Left ventricle myocardium superior (tissue), 1 donor: ENCODE data around the gene STX4. TPM values are rescaled to one million over a fixed set of nuclear protein-coding genes. Genes with fewer than 3 reads are reported as not detected.

Experiments
- total RNA-seq: library from RNA; stranded (reverse); fragmentation: NEBNext Ultra II Directional; extraction: Animal tissue kit (Norgen Biotek cat#: 25700); gene quantifications from one replicate; pipeline ENCODE4 v1.2.1, GENCODE V29; 2021
- donor health status: DM: no; HTN: yes; CAD: no; lungs with severe emphysema.

STX4 gene
- total RNA-seq, 1 donor from 2014 or later = 42.4 TPM

Other genes with a start within 250 kb of the STX4 start
- 19.2 TPM for gene ZNF629, start 246.4 kb upstream of the STX4 start, total RNA-seq
- 29.6 TPM for gene BCL7C, start 139.5 kb upstream of the STX4 start, total RNA-seq
- 7.5 TPM for gene CTF1, start 136.9 kb upstream of the STX4 start, total RNA-seq
- gene FBXL19, start 110.0 kb upstream of the STX4 start, total RNA-seq = 5.7 TPM
- 10.8 TPM for gene ORAI3, start 84.5 kb upstream of the STX4 start, total RNA-seq
- gene SETD1A, start 75.8 kb upstream of the STX4 start, total RNA-seq = 11.0 TPM
- gene HSD3B7, start 48.4 kb upstream of the STX4 start, total RNA-seq = 7.4 TPM
- gene STX1B, start 22.9 kb upstream of the STX4 start, total RNA-seq = 0.40 TPM
- gene ZNF668, start 40.7 kb downstream of the STX4 start, total RNA-seq = 3.9 TPM
- gene ZNF646, start 40.9 kb downstream of the STX4 start, total RNA-seq = 9.9 TPM
- gene PRSS53, start 55.4 kb downstream of the STX4 start, total RNA-seq = 0.87 TPM
- 39.9 TPM for gene VKORC1, start 61.2 kb downstream of the STX4 start, total RNA-seq
- 90.5 TPM for gene BCKDK, start 74.8 kb downstream of the STX4 start, total RNA-seq
- gene KAT8, start 84.1 kb downstream of the STX4 start, total RNA-seq = 77.4 TPM
- not detected for gene PRSS8, start 102.2 kb downstream of the STX4 start, total RNA-seq
- gene PRSS36, start 116.5 kb downstream of the STX4 start, total RNA-seq = 2.7 TPM
- gene FUS, start 146.6 kb downstream of the STX4 start, total RNA-seq = 84.8 TPM
- 7.4 TPM for gene PYCARD, start 169.2 kb downstream of the STX4 start, total RNA-seq
- 0.40 TPM for gene TRIM72, start 180.6 kb downstream of the STX4 start, total RNA-seq
- gene PYDC1, start 183.6 kb downstream of the STX4 start, total RNA-seq = not detected
- gene ITGAM, start 226.4 kb downstream of the STX4 start, total RNA-seq = 7.1 TPM